GM23338 (cell line): Measurements from ENCODE around the gene ZNF816. TPM values are rescaled to one million over a fixed set of nuclear protein-coding genes. Genes with fewer than 3 reads are reported as not detected.

Experiments used
- polyA plus RNA-seq: library from polyadenylated mRNA; unstranded; fragments of >200 nt; fragmentation: Nextera tagmentation; extraction: Ambion mirVana; gene quantifications from 2 replicates; pipeline ENCODE4 v1.2.1, GENCODE V29; 2016
- total RNA-seq: library from RNA; depleted of rRNA; stranded (reverse); fragments of >200 nt; shearing (Covaris generic); gene quantifications from 2 replicates; pipeline ENCODE4 v1.2.3, GENCODE V29; 2014; rRNA removed

ZNF816 gene
- total and polyA plus RNA-seq, 2 experiments from 2014 or later, result 7.0 to 9.5 TPM

Other genes with a start within 250 kb of the ZNF816 start
- gene ZNF611, start 227.8 kb downstream of the ZNF816 start, total RNA-seq, result 10.3 and 16.4 TPM in 2 replicates
- gene ZNF611, start 227.8 kb downstream of the ZNF816 start, polyA plus RNA-seq, result 5.3 and 6.6 TPM in 2 replicates
- 5.1 and 6.9 TPM in 2 replicates for gene ZNF600, start 176.1 kb downstream of the ZNF816 start, total RNA-seq
- gene ZNF600, start 176.1 kb downstream of the ZNF816 start, polyA plus RNA-seq, result 6.0 and 7.7 TPM in 2 replicates
- 31.0 and 42.0 TPM in 2 replicates for gene ZNF28, start 141.2 kb downstream of the ZNF816 start, total RNA-seq
- gene ZNF28, start 141.2 kb downstream of the ZNF816 start, polyA plus RNA-seq, result 6.7 and 12.5 TPM in 2 replicates
- gene ZNF468, start 105.3 kb downstream of the ZNF816 start, total RNA-seq, result 34.9 and 39.5 TPM in 2 replicates
- gene ZNF468, start 105.3 kb downstream of the ZNF816 start, polyA plus RNA-seq, result 11.5 and 11.8 TPM in 2 replicates
- gene ZNF320, start 65.2 kb downstream of the ZNF816 start, total RNA-seq, result 20.6 and 32.3 TPM in 2 replicates
- 13.6 TPM in 2 replicates for gene ZNF320, start 65.2 kb downstream of the ZNF816 start, polyA plus RNA-seq
- gene ZNF888, start 39.5 kb downstream of the ZNF816 start, total RNA-seq, result 8.3 and 10.5 TPM in 2 replicates
- gene ZNF888, start 39.5 kb downstream of the ZNF816 start, polyA plus RNA-seq, result 1.8 and 2.3 TPM in 2 replicates
- 0.21 and 0.35 TPM in 2 replicates for gene ERVV-1, start 51.0 kb upstream of the ZNF816 start, total RNA-seq
- 0.23 and 0.26 TPM in 2 replicates for gene ERVV-1, start 51.0 kb upstream of the ZNF816 start, polyA plus RNA-seq
- gene ERVV-2, start 81.9 kb upstream of the ZNF816 start, total RNA-seq, result 0.87 and 1.4 TPM in 2 replicates
- gene ERVV-2, start 81.9 kb upstream of the ZNF816 start, polyA plus RNA-seq, result 0.59 and 0.74 TPM in 2 replicates
- 37.6 and 48.7 TPM in 2 replicates for gene ZNF160, start 140.5 kb upstream of the ZNF816 start, total RNA-seq
- gene ZNF160, start 140.5 kb upstream of the ZNF816 start, polyA plus RNA-seq, result 12.5 and 16.9 TPM in 2 replicates
- 3.9 and 9.3 TPM in 2 replicates for gene ZNF415, start 170.0 kb upstream of the ZNF816 start, total RNA-seq
- gene ZNF415, start 170.0 kb upstream of the ZNF816 start, polyA plus RNA-seq, result 7.9 and 9.2 TPM in 2 replicates
- 10.8 and 11.9 TPM in 2 replicates for gene ZNF347, start 196.2 kb upstream of the ZNF816 start, total RNA-seq
- 3.4 and 4.6 TPM in 2 replicates for gene ZNF347, start 196.2 kb upstream of the ZNF816 start, polyA plus RNA-seq
- gene ZNF665, start 230.5 kb upstream of the ZNF816 start, total RNA-seq, result 3.5 and 5.4 TPM in 2 replicates
- gene ZNF665, start 230.5 kb upstream of the ZNF816 start, polyA plus RNA-seq, result 1.9 and 3.1 TPM in 2 replicates